GM12864 (cell line): ENCODE measurements around the gene COL7A1.

ENCODE experiments used
- DNase-seq: peaks from one replicate; pipeline ENCODE4 v3.0.0-alpha.2; 2011; ENCODE audit warnings: low read depth
- H3K4me3 ChIP-seq: 2 replicates; pipeline ENCODE4 v1.5.1; 2011; ENCODE audit warnings: mild to moderate bottlenecking, low read depth, low read length, control low read depth
- CTCF ChIP-seq: IDR thresholded peaks from 2 replicates; pipeline ENCODE4 v1.5.1; 2011; ENCODE audit warnings: low read depth, mild to moderate bottlenecking, moderate library complexity, low read length, control low read depth, inconsistent platforms; ENCODE audit errors: missing control alignments

Gene COL7A1

GRCh38 chr3:48601622-48601994 lies 6.5 kb upstream of the COL7A1 start:
- TF ChIP-seq CTCF = no peak
- DNase-seq = no peak
- no peak overlapping the region for H3K4me3 ChIP-seq

GRCh38 chr3:48600711-48601621 lies 5.8 kb upstream of the COL7A1 start:
- DNase-seq = no peak
- no peak overlapping the region for H3K4me3 ChIP-seq
- TF ChIP-seq CTCF = no peak

GRCh38 chr3:48599509-48600285 lies 4.6 kb upstream of the COL7A1 start:
- no peak overlapping the region for H3K4me3 ChIP-seq
- DNase-seq = no peak
- no peak for TF ChIP-seq CTCF

GRCh38 chr3:48599077-48599501 lies 4.0 kb upstream of the COL7A1 start:
- DNase-seq = no peak
- no peak for TF ChIP-seq CTCF
- H3K4me3 ChIP-seq = no peak overlapping the region

GRCh38 chr3:48598323-48599076 lies 3.4 kb upstream of the COL7A1 start:
- H3K4me3 ChIP-seq = no peak overlapping the region
- no peak for TF ChIP-seq CTCF
- DNase-seq = no peak

GRCh38 chr3:48597408-48597800 lies 2.3 kb upstream of the COL7A1 start:
- H3K4me3 ChIP-seq = no peak overlapping the region
- no peak for DNase-seq

More at GRCh38 chr3:48597408-48597800, 2.3 kb upstream of the COL7A1 start:
- TF ChIP-seq CTCF = no peak
